LNCAP (cell line): ENCODE results near the gene IRX4.

Source experiments
- TF ChIP-seq, protein P1 (sequence below): fragments of 450-650 bp; IDR thresholded peaks from 2 replicates; pipeline ENCODE4 v1.5.1; 2017; ENCODE audit warnings: mild to moderate bottlenecking

The IRX4 gene

DNA sequence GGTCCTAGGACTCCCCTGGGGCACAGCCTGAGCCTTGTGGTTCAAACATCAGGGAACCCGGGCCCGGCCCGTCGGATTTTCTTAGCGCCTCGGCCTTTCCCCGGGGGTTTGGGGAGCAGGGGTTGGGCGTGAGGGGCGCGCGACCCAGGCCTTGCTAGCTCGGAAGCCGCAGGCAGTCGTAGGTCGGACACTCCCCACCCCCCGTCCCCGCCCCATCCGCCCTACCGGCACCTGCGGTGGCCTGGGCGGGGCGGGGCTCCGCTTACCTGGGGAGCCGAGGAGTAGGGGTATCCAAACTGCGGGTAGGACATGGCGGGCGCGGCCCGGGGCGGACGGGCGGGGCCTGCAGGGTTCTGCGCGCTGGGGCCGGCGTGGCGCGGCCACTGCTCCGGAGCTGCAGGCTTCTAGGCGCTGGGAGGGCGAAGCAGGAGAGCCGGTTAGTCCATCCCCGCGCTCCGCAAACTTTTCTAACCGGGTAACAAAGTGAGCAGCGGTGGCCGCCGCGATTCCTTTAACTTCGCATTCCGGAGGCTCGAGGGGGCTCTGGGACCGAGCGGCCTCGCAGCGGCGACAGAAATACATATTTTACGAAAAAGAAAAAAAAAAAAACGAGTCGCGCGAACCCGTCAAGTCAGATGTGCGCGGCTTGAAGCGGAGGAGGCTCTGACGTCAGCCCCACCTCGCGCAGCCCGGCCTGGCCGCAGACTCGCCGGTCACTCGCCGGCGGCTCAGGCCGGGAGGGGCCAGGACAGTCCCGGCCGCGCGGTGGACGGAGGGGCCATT, at the start of gene IRX4:
TSS of gene IRX4 (minus strand) at position 589 of the 783 bp plus-strand sequence. CDS start at position 311, 278 bp downstream.
- TF ChIP-seq, protein P1, sequence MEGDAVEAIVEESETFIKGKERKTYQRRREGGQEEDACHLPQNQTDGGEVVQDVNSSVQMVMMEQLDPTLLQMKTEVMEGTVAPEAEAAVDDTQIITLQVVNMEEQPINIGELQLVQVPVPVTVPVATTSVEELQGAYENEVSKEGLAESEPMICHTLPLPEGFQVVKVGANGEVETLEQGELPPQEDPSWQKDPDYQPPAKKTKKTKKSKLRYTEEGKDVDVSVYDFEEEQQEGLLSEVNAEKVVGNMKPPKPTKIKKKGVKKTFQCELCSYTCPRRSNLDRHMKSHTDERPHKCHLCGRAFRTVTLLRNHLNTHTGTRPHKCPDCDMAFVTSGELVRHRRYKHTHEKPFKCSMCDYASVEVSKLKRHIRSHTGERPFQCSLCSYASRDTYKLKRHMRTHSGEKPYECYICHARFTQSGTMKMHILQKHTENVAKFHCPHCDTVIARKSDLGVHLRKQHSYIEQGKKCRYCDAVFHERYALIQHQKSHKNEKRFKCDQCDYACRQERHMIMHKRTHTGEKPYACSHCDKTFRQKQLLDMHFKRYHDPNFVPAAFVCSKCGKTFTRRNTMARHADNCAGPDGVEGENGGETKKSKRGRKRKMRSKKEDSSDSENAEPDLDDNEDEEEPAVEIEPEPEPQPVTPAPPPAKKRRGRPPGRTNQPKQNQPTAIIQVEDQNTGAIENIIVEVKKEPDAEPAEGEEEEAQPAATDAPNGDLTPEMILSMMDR = no peak

DNA sequence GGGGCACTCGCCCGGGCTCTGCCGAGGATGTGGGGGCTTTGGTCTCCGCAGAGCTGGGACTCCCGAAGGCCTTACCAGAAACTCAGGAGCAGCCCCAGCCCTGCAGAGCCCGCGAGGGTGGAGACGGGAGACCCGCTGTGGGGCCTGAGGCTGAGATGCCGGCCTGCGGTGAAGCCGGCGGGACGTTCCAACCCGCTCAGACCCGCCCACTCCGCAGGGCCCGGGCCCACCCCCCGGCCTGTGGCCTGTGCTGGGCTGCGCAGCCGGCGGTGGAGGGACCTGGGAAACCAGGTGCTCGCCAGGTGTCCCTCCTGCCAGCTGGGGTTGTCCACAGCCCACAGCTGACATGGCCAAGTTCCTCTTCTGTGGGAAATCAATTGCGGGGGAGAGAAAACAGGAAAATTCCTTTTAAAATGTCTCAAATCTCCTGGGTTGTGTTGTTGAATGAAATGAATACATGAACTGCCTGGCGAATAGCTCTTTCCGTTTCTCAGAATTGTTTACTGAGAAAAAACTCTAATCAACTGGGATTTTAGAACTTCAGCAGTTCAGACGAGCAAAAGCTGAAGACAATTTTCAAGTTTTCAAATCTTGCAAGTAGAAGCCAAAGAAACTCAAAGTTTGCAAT, 49.0 kb upstream of the IRX4 start:
- TF ChIP-seq, protein P1 = no peak

DNA sequence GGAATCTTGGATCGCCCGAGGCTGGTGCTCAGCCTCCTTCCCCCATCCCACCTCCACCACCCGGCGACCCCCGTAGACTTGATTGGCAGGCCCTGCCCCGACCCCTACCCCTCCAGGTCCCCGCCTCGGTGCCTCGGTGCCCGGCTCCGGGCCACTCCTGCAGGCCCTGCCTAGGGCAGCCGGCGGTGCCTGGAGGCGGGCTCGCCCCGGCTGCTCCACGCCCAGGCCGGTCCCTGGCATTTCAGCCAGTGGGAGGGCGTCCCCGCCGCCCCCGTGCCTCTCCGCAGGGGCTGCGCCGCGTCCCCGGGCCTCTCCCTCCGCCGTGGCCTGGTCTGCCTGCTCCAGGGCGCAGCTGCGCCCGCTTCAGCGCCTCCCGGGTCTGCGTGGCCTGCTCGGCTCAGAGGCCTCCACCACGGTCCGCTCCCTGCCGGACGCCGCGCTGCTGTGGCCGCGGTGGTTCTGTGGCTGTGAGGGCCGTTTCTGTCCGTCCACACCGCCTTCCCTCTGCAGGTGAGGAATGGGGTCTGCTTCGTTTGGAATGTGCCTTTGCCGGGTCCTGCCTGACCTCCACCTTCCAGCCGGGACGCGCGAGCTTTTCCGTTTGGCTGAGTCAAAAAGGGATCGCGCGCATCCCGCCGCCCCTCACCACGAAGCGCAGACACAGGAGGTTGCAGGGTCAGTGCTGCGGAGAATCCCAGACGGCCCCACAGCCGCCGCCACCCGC, 48.3 kb upstream of the IRX4 start:
- TF ChIP-seq, protein P1 = no peak

DNA sequence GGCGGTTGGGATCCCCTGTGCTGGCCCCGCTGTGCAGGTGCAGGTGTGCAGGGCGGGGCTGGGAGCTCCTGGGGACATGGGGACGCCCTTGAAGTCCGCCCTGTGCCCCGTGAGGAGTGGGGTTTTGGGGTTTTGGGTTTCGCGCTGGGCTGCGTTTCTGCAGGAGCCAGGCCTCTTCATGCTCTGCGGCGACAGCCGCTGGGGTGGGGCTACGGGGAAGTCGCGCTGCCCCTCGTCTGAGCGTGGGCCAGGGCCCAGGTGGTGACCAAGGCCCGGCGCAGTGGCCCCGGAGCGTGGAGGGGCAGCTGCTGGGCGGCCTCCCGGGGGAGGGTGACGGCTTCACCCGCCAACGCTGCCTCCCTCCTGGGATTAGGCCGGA, 47.8 kb upstream of the IRX4 start:
- TF ChIP-seq, protein P1 = no peak

DNA sequence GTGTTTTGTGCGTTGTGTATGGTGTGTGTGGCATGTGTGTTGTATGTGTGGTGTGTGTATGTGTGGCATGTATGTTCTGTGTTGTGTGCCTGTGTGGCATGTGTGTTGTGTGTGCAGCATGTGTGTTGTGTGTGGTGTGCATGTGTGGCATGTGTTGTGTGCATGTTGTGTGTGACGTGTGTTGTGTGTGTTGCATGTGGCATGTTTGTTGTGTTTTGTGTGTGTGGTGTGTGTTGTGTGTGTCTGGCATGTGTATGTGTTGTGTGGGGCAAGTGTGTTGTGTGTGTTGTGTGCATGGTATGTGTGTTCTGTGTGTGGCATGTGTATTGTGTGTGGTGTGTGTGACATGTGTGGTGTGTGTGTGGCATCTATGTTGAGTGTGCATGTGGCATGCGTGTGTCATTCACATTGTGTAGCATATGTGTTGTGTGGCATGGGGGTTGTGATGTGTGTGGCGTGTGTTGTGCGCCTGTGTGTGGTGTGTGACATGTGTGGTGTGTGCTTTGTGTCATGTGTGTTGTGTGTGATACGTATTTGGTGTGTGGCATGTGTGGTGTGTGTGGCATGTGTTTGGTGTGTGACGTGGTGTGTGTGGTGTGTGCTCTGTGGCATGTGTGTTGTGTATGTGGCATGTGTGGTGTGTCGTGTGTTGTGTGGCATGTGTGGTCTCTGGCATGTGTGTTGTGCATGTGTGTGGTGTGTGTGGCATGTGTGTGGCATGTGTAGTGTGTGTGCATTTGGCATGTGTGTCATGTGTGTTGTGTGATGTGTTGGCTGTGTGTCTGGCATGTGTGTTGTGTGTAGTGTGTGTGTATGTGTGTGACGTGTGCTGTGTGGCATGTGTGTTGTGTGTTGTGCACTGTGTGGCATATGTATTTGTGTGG, 46.6 kb upstream of the IRX4 start:
- TF ChIP-seq, protein P1 = no peak

DNA sequence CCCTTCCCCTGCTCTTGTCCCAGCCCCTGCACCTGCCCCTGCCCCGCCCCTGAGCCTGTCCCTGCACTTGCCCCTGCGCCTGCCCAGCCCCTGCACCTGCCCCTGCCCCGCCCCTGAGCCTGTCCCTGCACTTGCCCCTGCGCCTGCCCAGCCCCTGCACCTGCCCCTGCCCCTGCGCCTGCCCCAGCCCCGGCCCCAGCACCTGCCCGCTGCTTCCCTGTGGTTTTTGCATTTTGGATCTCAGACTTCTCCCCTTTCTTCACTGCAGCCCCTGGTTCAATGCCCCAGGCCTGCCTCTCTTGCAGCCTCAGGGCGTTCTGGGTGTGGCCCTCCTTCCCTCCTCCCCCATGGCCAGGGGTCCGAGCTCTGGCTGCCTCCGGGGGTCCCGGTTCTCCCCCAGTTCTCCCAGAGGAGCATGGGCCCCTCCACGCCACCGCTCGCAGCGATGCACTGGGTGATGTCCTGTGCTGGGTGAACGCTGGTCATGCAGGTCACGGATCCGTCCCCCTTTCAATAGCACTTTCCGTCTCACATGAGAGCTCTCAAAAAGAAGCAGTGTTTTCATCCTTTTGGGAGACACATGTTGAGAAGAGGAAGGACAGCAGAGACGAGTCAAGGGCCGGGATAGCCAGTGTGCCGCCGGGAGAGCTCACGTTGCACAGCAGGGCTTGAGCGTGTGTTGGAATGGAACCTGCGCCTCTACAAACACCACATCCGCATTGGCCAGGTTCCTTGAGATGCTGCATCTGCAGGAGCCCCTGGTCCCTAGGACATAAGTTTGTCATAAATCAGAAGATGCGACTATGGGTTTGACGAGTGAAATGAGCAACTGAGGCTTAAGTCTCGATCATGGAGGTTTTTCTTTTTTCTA, 44.0 kb upstream of the IRX4 start:
- TF ChIP-seq, protein P1 = no peak
